Stimulated activated naive B cell treated with anti-CD40 and anti-IgM and Interleukin-4, amounts not matched to agents 10 μg/mL and 1 μg/mL and 100 μg/mL, for 72 hours (primary cell): ENCODE results near the gene NDUFB11.

Experiments
- ATAC-seq, 2 donors: fragments of 150-1000 bp; cut with Tn5 transposase; replicated peaks; 2 replicates each; pipeline ENCODE4 v1.10.0; 2021; ENCODE audit warnings: moderate library complexity in 1 of 2
- DNase-seq: peaks from one replicate; pipeline ENCODE4 v3.0.0; 2021
- H3K27ac Mint-ChIP-seq: one replicate; pipeline ENCODE4 v1.8.0; 2022; ENCODE audit warnings: mild to moderate bottlenecking, mixed read lengths
- H3K27me3 Mint-ChIP-seq, 2 donors: one replicate each; pipeline ENCODE4 v1.8.0; 2022; ENCODE audit warnings: mixed read lengths in 2 of 2
- H3K36me3 Mint-ChIP-seq, 2 donors: one replicate each; pipeline ENCODE4 v1.8.0; 2022; ENCODE audit warnings: mixed read lengths in 2 of 2, mild to moderate bottlenecking in 1 of 2
- H3K4me1 Mint-ChIP-seq, 2 donors: one replicate each; pipeline ENCODE4 v1.8.0; 2022; ENCODE audit warnings: mixed read lengths in 2 of 2, mild to moderate bottlenecking in 1 of 2
- H3K4me3 Mint-ChIP-seq, 2 donors: one replicate each; pipeline ENCODE4 v1.8.0; 2022; ENCODE audit warnings: mild to moderate bottlenecking in 2 of 2, mixed read lengths in 2 of 2, moderate library complexity in 1 of 2
- H3K9me3 Mint-ChIP-seq, 2 donors: one replicate each; pipeline ENCODE4 v1.8.0; 2022; ENCODE audit warnings: mixed read lengths in 2 of 2, mild to moderate bottlenecking in 1 of 2

Gene NDUFB11

GRCh38 chrX:47169726-47170515 lies 25.4 kb upstream of the NDUFB11 start:
- DNase-seq (no peak), ATAC-seq (no peak)
- no peak overlapping the region for H3K27ac Mint-ChIP-seq
- H3K36me3 Mint-ChIP-seq, result peaks cover 7 to 26% of the 10 kb centered on the region in 2 donors
- peaks cover 0 to 29% of the 10 kb centered on the region in 2 donors for H3K27me3 Mint-ChIP-seq
- H3K4me3 Mint-ChIP-seq, result no peak overlapping the region
- H3K9me3 Mint-ChIP-seq, result no peaks in the 10 kb centered on the region
- peaks cover 0 to 7% of the 10 kb centered on the region in 2 donors for H3K4me1 Mint-ChIP-seq

- H3K4me1 Mint-ChIP-seq, result peaks cover 0 to 7% of the 10 kb centered on the region in 2 donors
- H3K36me3 Mint-ChIP-seq, result peaks cover 12 to 27% of the 10 kb centered on the region in 2 donors
- no peak overlapping the region for H3K27ac Mint-ChIP-seq
These were observed 24.8 kb upstream of the NDUFB11 start for GRCh38 chrX:47169273-47169672.

GRCh38 chrX:47168495-47169073 lies 24.1 kb upstream of the NDUFB11 start:
- DNase-seq (no peak), ATAC-seq (no peak)
- H3K4me3 Mint-ChIP-seq, result no peak overlapping the region
- peaks cover 0 to 7% of the 10 kb centered on the region in 2 donors for H3K4me1 Mint-ChIP-seq
- H3K36me3 Mint-ChIP-seq, result peaks cover 10 to 23% of the 10 kb centered on the region in 2 donors
- H3K27me3 Mint-ChIP-seq, result peaks cover 0 to 18% of the 10 kb centered on the region in 2 donors
- no peaks in the 10 kb centered on the region for H3K9me3 Mint-ChIP-seq
- H3K27ac Mint-ChIP-seq, result no peak overlapping the region

More at GRCh38 chrX:47169273-47169672, 24.8 kb upstream of the NDUFB11 start:
- peaks cover 0 to 24% of the 10 kb centered on the region in 2 donors for H3K27me3 Mint-ChIP-seq
- DNase-seq (no peak), ATAC-seq (no peak)
- no peak overlapping the region for H3K4me3 Mint-ChIP-seq
- no peaks in the 10 kb centered on the region for H3K9me3 Mint-ChIP-seq

- no peak for ATAC-seq
- Mint-ChIP-seq H3K4me3 (no peak overlapping the region), H3K9me3 (no peaks in the 10 kb centered on the region), H3K36me3 (peaks cover 12 to 18% of the 10 kb centered on the region in 2 donors), H3K27ac (no peak overlapping the region), H3K4me1 (peaks cover 0 to 7% of the 10 kb centered on the region in 2 donors), H3K27me3 (peaks cover 0 to 12% of the 10 kb centered on the region in 2 donors)
- DNase-seq, result no peak
These were observed 21.6 kb upstream of the NDUFB11 start for GRCh38 chrX:47166126-47166525.

- no peak overlapping the region for H3K4me3 Mint-ChIP-seq
- H3K4me1 Mint-ChIP-seq, result peaks cover 2 to 7% of the 10 kb centered on the region in 2 donors
- no peak overlapping the region for H3K27ac Mint-ChIP-seq
- ATAC-seq, result no peak
- peaks cover 0 to 7% of the 10 kb centered on the region in 2 donors for H3K27me3 Mint-ChIP-seq
- no peak for DNase-seq
- no peaks in the 10 kb centered on the region for H3K9me3 Mint-ChIP-seq
- H3K36me3 Mint-ChIP-seq, result peaks cover 14 to 21% of the 10 kb centered on the region in 2 donors
These were observed 19.9 kb upstream of the NDUFB11 start for GRCh38 chrX:47164420-47164819.

GRCh38 chrX:47162927-47163583 lies 18.6 kb upstream of the NDUFB11 start:
- no peak for ATAC-seq
- peaks cover 9 to 21% of the 10 kb centered on the region in 2 donors for H3K36me3 Mint-ChIP-seq
- no peak overlapping the region for H3K4me3 Mint-ChIP-seq
- DNase-seq, result no peak
- H3K4me1 Mint-ChIP-seq, result peaks cover 0 to 2% of the 10 kb centered on the region in 2 donors
- peak overlapping the region; percentile 27 for H3K27ac Mint-ChIP-seq
- H3K27me3 Mint-ChIP-seq, result no peaks in the 10 kb centered on the region
- H3K9me3 Mint-ChIP-seq, result no peaks in the 10 kb centered on the region

DNA sequence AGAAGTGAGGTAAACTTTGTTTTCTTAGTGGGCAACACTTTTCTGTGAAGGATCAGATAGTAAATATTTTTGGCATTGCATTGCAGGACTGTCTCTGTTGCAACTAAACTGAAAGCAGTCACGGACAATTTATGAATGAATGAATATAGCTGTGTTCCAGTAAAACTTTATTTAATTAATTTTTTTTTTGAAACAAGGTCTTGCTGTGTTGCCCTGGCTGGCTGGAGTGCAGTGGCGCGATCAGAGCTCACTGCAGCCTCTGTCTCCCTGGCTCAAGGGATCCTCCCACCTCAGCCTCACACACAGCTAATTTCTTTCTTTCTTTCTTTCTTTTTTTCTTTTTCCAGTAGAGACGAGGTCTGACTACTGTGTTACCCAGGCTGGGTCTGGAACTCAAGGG lies 16.3 kb upstream of the NDUFB11 start:
- H3K9me3 Mint-ChIP-seq, result no peaks in the 10 kb centered on the region
- H3K4me1 Mint-ChIP-seq, result peaks cover 0 to 2% of the 10 kb centered on the region in 2 donors
- no peak for DNase-seq
- peaks cover 11 to 27% of the 10 kb centered on the region in 2 donors for H3K36me3 Mint-ChIP-seq
- ATAC-seq, result no peak
- H3K27me3 Mint-ChIP-seq, result no peaks in the 10 kb centered on the region
- H3K4me3 Mint-ChIP-seq, result no peak overlapping the region
- H3K27ac Mint-ChIP-seq, result no peak overlapping the region

GRCh38 chrX:47158781-47159180 lies 14.3 kb upstream of the NDUFB11 start:
- H3K27ac Mint-ChIP-seq, result no peak overlapping the region
- H3K9me3 Mint-ChIP-seq, result no peaks in the 10 kb centered on the region
- peaks cover 0 to 2% of the 10 kb centered on the region in 2 donors for H3K4me1 Mint-ChIP-seq
- H3K4me3 Mint-ChIP-seq, result no peak overlapping the region
- peaks cover 6 to 18% of the 10 kb centered on the region in 2 donors for H3K36me3 Mint-ChIP-seq
- H3K27me3 Mint-ChIP-seq, result no peaks in the 10 kb centered on the region
- DNase-seq (no peak), ATAC-seq (no peak)

- Mint-ChIP-seq H3K9me3 (no peaks in the 10 kb centered on the region), H3K4me1 (peaks cover 0 to 2% of the 10 kb centered on the region in 2 donors), H3K4me3 (no peak overlapping the region), H3K27ac (no peak overlapping the region), H3K36me3 (peaks cover 6 to 18% of the 10 kb centered on the region in 2 donors), H3K27me3 (no peaks in the 10 kb centered on the region)
- DNase-seq, result no peak
- no peak for ATAC-seq
These were observed 13.6 kb upstream of the NDUFB11 start for GRCh38 chrX:47158131-47158530.

DNA sequence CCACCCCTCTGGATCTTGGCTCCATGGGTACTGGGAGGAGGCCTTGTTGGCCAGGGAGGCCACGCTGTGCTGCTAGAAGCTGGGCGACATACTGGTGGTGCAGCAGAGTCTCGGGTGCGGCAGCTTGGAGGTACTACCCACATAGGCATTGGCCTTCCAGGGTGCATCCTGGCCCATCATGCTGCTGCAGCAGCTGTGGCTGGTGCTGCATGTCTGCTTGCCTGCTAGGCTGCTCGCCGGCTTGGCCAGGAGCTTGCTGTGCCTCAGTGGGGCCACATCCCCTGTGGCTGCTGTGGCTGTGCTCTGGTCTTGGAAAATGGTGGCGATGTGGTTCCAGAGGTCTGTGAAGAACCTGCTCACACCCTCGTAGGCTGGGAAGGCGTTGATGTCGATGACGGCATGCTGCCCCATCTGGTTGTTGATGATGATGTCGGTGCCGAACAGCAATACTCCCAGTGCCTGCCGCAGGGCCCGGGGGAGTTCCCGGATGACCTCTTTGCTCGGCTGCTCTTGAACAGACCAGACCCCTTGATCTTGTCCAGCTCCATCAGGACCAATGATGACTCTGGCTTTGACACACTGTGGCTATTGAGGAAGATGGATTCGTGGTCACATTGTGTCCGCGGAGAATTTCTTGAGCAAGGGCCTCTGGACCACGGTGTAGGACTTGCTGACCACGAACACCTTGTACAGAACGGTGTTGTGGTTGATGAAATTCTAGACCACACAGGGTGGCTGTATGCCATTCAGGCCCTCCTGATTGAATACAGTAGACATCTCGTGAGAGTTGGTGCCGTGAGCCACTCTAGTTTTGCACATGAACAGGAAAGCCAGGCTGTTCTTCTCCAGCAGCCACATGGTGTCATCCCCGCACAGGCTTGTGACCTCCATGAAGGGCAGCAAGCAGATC lies 12.4 kb upstream of the NDUFB11 start:
- Mint-ChIP-seq H3K27ac (no peak overlapping the region), H3K9me3 (no peaks in the 10 kb centered on the region), H3K4me1 (peaks cover 0 to 2% of the 10 kb centered on the region in 2 donors), H3K36me3 (peaks cover 3 to 14% of the 10 kb centered on the region in 2 donors), H3K27me3 (no peaks in the 10 kb centered on the region), H3K4me3 (no peak overlapping the region)
- no peak for ATAC-seq
- DNase-seq, result no peak

GRCh38 chrX:47151435-47151834 lies 6.9 kb upstream of the NDUFB11 start:
- peaks cover 0 to 7% of the 10 kb centered on the region in 2 donors for H3K27me3 Mint-ChIP-seq
- H3K36me3 Mint-ChIP-seq, result peaks cover 5 to 20% of the 10 kb centered on the region in 2 donors
- no peak overlapping the region for H3K27ac Mint-ChIP-seq
- H3K9me3 Mint-ChIP-seq, result no peaks in the 10 kb centered on the region
- DNase-seq (no peak), ATAC-seq (no peak)
- peaks cover 8 to 11% of the 10 kb centered on the region in 2 donors for H3K4me1 Mint-ChIP-seq
- H3K4me3 Mint-ChIP-seq, result no peak overlapping the region

DNA sequence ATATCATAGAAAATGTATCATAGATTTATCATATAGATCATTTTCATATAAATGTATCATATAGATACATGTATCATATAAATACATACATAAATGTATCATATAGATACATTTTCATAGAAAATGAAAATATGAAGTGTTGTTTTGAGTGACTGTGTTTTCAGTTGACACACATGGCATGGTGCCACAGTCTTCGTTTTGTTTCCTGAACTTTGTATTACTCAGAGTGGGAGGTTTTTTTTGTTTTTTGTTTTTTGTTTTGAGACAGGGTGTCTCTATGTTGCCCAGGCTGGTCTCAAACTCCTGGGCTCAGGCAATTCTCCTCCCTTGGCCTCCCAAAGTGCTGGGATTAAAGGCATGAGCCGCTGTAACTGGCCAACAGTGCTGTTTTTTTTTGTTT lies 4.4 kb upstream of the NDUFB11 start:
- Mint-ChIP-seq H3K27me3 (peaks cover 0 to 7% of the 10 kb centered on the region in 2 donors), H3K9me3 (no peaks in the 10 kb centered on the region), H3K36me3 (peaks cover 8 to 22% of the 10 kb centered on the region in 2 donors), H3K4me1 (peaks cover 8 to 16% of the 10 kb centered on the region in 2 donors), H3K27ac (no peak overlapping the region), H3K4me3 (no peak overlapping the region)
- DNase-seq (no peak), ATAC-seq (no peak)

DNA sequence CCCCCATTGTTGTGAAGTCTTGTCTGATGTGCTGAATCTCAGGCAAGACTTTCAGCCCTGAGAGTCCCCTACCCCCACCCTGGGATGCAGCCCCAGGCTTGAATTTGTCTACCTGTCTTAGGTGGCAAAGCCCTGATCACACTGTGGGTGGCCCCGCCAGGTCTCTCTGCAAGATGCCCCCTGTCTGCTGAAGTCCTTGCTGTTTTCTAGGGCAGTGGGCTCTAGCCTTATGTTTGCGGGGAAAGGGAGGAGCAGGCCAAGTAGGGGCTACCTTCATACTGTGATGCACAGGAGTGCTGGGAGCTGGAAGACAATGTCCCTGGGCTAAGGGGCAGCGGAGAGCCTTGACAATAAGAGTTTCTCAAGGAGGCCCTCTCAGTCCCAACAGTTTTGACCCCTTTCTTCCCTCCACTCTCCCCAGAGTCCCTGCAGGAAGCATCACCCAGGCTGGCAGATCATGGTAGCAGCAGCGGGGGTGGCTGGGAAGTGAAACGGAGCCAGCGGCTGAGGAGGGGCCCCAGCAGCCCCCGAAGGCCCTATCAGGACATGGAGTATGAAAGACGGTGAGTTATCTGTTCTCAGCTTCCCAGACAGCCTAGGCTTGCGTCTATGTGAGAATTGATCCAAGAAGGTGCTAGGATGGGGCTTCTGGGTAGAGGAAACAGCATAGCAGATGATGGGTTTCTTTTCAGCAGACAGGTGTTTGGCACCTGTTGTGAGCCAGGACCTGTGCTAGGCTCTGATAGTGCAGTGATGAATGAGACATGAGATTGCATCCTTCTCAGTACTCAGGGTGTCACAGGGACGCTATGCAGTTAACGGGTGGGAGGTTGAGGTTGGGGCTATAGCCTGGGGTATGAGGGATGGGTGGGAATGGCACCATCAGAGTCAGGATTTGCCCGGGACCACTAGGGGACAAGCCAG lies 2.7 kb upstream of the NDUFB11 start:
- ATAC-seq, result no peak
- H3K27ac Mint-ChIP-seq, result peak overlapping the region; percentile 56

More for the DNA sequence above, 2.7 kb upstream of the NDUFB11 start:
- peaks cover 0 to 7% of the 10 kb centered on the region in 2 donors for H3K27me3 Mint-ChIP-seq
- no peak for DNase-seq
- peaks cover 10 to 28% of the 10 kb centered on the region in 2 donors for H3K4me1 Mint-ChIP-seq
- H3K4me3 Mint-ChIP-seq, result peak overlapping the region; percentile 46 to 100
- no peaks in the 10 kb centered on the region for H3K9me3 Mint-ChIP-seq
- H3K36me3 Mint-ChIP-seq, result peaks cover 16 to 29% of the 10 kb centered on the region in 2 donors
